Fibroblast of lung (primary cell): ENCODE results near the gene PCBP3. TPM values are rescaled to one million over a fixed set of nuclear protein-coding genes. Genes with fewer than 3 reads are reported as not detected.

Experiments used
- DNase-seq, 2 donors: peaks; one replicate each; pipeline versions ENCODE4 v3.0.0 to v3.0.0-alpha.2; 2010; ENCODE audit warnings: low read depth in 2 of 2
- H2AFZ ChIP-seq: 2 replicates; pipeline ENCODE4 v1.5.1; 2012; ENCODE audit warnings: low read length, control low read depth, inconsistent platforms
- H3K27ac ChIP-seq: 2 replicates; pipeline ENCODE4 v1.5.1; 2011; ENCODE audit warnings: low read length, control low read depth; ENCODE audit not compliant: insufficient read depth
- H3K27me3 ChIP-seq: 2 replicates; pipeline ENCODE4 v1.5.1; 2011; ENCODE audit warnings: mild to moderate bottlenecking, low read length; ENCODE audit not compliant: control insufficient read depth, insufficient read depth
- H3K36me3 ChIP-seq: 2 replicates; pipeline ENCODE4 v1.5.1; 2011; ENCODE audit warnings: low read length; ENCODE audit not compliant: control insufficient read depth, insufficient read depth
- H3K4me1 ChIP-seq: 2 replicates; pipeline ENCODE4 v1.5.1; 2011; ENCODE audit warnings: low read length; ENCODE audit not compliant: control insufficient read depth, insufficient read depth; ENCODE audit errors: extremely low read depth
- H3K4me2 ChIP-seq: 2 replicates; pipeline ENCODE4 v1.5.1; 2011; ENCODE audit warnings: low read length, control low read depth; ENCODE audit not compliant: insufficient read depth; ENCODE audit errors: extremely low read depth
- H3K4me3 ChIP-seq, 4 experiments: fragments of 200-600 bp in 1 of 4; sonication (generic) in 1 of 4; replicated peaks in 1 of 4; 2 replicates each; pipeline ENCODE4 v1.5.1; 2011 to 2016; ENCODE audit warnings: low read length in 4 of 4, low read depth in 3 of 4, mild to moderate bottlenecking in 3 of 4, control low read depth in 2 of 4, inconsistent platforms in 1 of 4, mixed read lengths in 1 of 4; ENCODE audit not compliant: insufficient read depth in 1 of 4; ENCODE audit errors: control extremely low read depth in 1 of 4
- H3K79me2 ChIP-seq: 2 replicates; pipeline ENCODE4 v1.5.1; 2012; ENCODE audit warnings: mild to moderate bottlenecking, low read length, inconsistent platforms; ENCODE audit not compliant: control insufficient read depth, insufficient read depth
- H3K9ac ChIP-seq: 2 replicates; pipeline ENCODE4 v1.5.1; 2011; ENCODE audit warnings: mild to moderate bottlenecking, low read length, control low read depth; ENCODE audit not compliant: insufficient read depth
- H3K9me3 ChIP-seq: 2 replicates; pipeline ENCODE4 v1.5.1; 2012; ENCODE audit warnings: low read depth, low read length; ENCODE audit not compliant: control insufficient read depth, insufficient read depth
- H4K20me1 ChIP-seq: 2 replicates; pipeline ENCODE4 v1.5.1; 2011; ENCODE audit warnings: low read length; ENCODE audit not compliant: control insufficient read depth, insufficient read depth; ENCODE audit errors: extremely low read depth
- CTCF ChIP-seq, 2 donors: IDR thresholded peaks in 1 of 2; conservative IDR thresholded peaks in 1 of 2; 1 replicate in 1 of 2; 2 replicates in 1 of 2; pipeline ENCODE4 v1.5.1; 2011 to 2012; ENCODE audit warnings: low read length in 2 of 2, control low read depth in 1 of 2, inconsistent platforms in 1 of 2, low read depth in 1 of 2, mild to moderate bottlenecking in 1 of 2
- EZH2 ChIP-seq: IDR thresholded peaks from 2 replicates; pipeline ENCODE4 v1.5.1; 2012; ENCODE audit warnings: low read length, control low read depth, mild to moderate bottlenecking; ENCODE audit errors: missing control alignments
- polyA plus RNA-seq, 2 donors: library from polyadenylated mRNA; depleted of rRNA in 1 of 2; stranded (reverse) in 1 of 2; unstranded in 1 of 2; fragments of >200 nt; gene quantifications; 2 replicates each; pipeline ENCODE4 v1.2.1, GENCODE V29; 2011 to 2012; ENCODE audit warnings: missing spikeins in 1 of 2
- total RNA-seq: library from RNA; depleted of rRNA; stranded (reverse); fragments of >200 nt; gene quantifications from 2 replicates; pipeline ENCODE4 v1.2.1, GENCODE V29; 2014

The PCBP3 gene
- total and polyA plus RNA-seq, 2 donors (not counting 1 experiment from before 2014, with no cell fraction given) = 0.51 to 1.7 TPM

- H3K4me2 ChIP-seq = no peak overlapping the region
- H2AFZ ChIP-seq = no peak overlapping the region
- no peaks in the 10 kb centered on the region for H3K79me2 ChIP-seq
- no peaks in the 10 kb centered on the region for H3K9me3 ChIP-seq
- peaks cover 3% of the 10 kb centered on the region for H3K27me3 ChIP-seq
- no peaks in the 10 kb centered on the region for H3K4me1 ChIP-seq
- TF ChIP-seq EZH2 (no peak), CTCF (conservative IDR thresholded peaks at IDR 0.05 in 1 of 2, IDR thresholded peaks at IDR 0.05 in 1 of 2; ENCODE audit: low read depth in 1 of 2, low read length in 2 of 2) (no peak)
- H3K36me3 ChIP-seq = no peaks in the 10 kb centered on the region
- no peak overlapping the region for H3K9ac ChIP-seq
- H3K4me3 ChIP-seq = no peak overlapping the region
- peak in 1 of 2 donors; percentile 30 for DNase-seq
- no peaks in the 10 kb centered on the region for H4K20me1 ChIP-seq
- no peak overlapping the region for H3K27ac ChIP-seq
Observed at GRCh38 chr21:45847870-45848269, 204.3 kb downstream of the PCBP3 start.

- Histone ChIP-seq H3K36me3 (no peaks in the 10 kb centered on the region), H3K4me1 (no peaks in the 10 kb centered on the region), H3K9ac (no peak overlapping the region), H3K4me3 (no peak overlapping the region), H3K27me3 (peaks cover 3% of the 10 kb centered on the region), H4K20me1 (no peaks in the 10 kb centered on the region), H3K27ac (no peak overlapping the region), H3K9me3 (no peaks in the 10 kb centered on the region), H2AFZ (no peak overlapping the region), H3K79me2 (no peaks in the 10 kb centered on the region), H3K4me2 (no peak overlapping the region)
- no peak for DNase-seq
- no peak for TF ChIP-seq EZH2
- no peak for TF ChIP-seq CTCF (conservative IDR thresholded peaks at IDR 0.05 in 1 of 2, IDR thresholded peaks at IDR 0.05 in 1 of 2; ENCODE audit: low read depth in 1 of 2, low read length in 2 of 2)
Observed at GRCh38 chr21:45848331-45848730, 204.8 kb downstream of the PCBP3 start.

- DNase-seq = no peak
- H3K36me3 ChIP-seq = no peaks in the 10 kb centered on the region
- H3K4me1 ChIP-seq = no peaks in the 10 kb centered on the region
- H3K9ac ChIP-seq = no peak overlapping the region
- TF ChIP-seq EZH2 = no peak
- no peak for TF ChIP-seq CTCF (conservative IDR thresholded peaks at IDR 0.05 in 1 of 2, IDR thresholded peaks at IDR 0.05 in 1 of 2; ENCODE audit: low read depth in 1 of 2, low read length in 2 of 2)
- H3K4me2 ChIP-seq = no peak overlapping the region
- no peaks in the 10 kb centered on the region for H3K9me3 ChIP-seq
- H3K79me2 ChIP-seq = no peaks in the 10 kb centered on the region
- peaks cover 3% of the 10 kb centered on the region for H3K27me3 ChIP-seq
- no peaks in the 10 kb centered on the region for H4K20me1 ChIP-seq
- H3K27ac ChIP-seq = no peak overlapping the region
- no peak overlapping the region for H2AFZ ChIP-seq
- H3K4me3 ChIP-seq = no peak overlapping the region
Observed at GRCh38 chr21:45848805-45849204, 205.3 kb downstream of the PCBP3 start.
